Measurements from ENCODE around the gene CCR5AS.
"Not testable (repeated sequence)": the region's sequence is repeated elsewhere in the genome, so short reads cannot be mapped to it uniquely, and the experiment has no call there.

The CCR5AS gene

GRCh38 chr3:46406443-46406787 is 451 bp downstream of the CCR5AS start:
- TF ChIP-seq EZH2 (IDR thresholded peaks at IDR 0.05; ENCODE audit: borderline replicate concordance) (no peak), EZH2phosphoT487 (IDR thresholded peaks at IDR 0.05; ENCODE audit: low read depth, severe bottlenecking, unreplicated experiment) (no peak), CTCF (IDR thresholded peaks at IDR 0.05; ENCODE audit: poor library complexity) (no peak)
- no peaks in the 10 kb centered on the region for H3K79me2 ChIP-seq
- no peak overlapping the region for H3K4me2 ChIP-seq
- no peaks in the 10 kb centered on the region for H3K9me2 ChIP-seq (replicated peaks; ENCODE audit: insufficient read depth)
- WGBS (ENCODE audit: low lambda C conversion rate, missing lambda C conversion rate) = 94% methylated on average over 4 of the region's 4 CpGs
- H3K4me1 ChIP-seq (ENCODE audit: insufficient read depth) = peaks cover 14% of the 10 kb centered on the region
- no peaks in the 10 kb centered on the region for H3K36me3 ChIP-seq (replicated peaks; ENCODE audit: insufficient read depth, low read depth)
- H3K27me3 ChIP-seq = peaks cover 5% of the 10 kb centered on the region
- no peak overlapping the region for H3K4me3 ChIP-seq
- H3K27ac ChIP-seq = peak overlapping the region; percentile 93
- H3K9me3 ChIP-seq (ENCODE audit: low read depth) = no peaks in the 10 kb centered on the region
- DNase-seq (ENCODE audit: low spot score) = no peak
- no peak overlapping the region for H2AFZ ChIP-seq
- H4K20me1 ChIP-seq (ENCODE audit: insufficient read depth, poor library complexity, severe bottlenecking) = no peaks in the 10 kb centered on the region

- Histone ChIP-seq H3K4me2 (peak overlapping the region; percentile 61), H3K36me3 (replicated peaks; ENCODE audit: insufficient read depth, low read depth) (no peaks in the 10 kb centered on the region), H3K9me2 (replicated peaks; ENCODE audit: insufficient read depth) (no peaks in the 10 kb centered on the region), H3K4me3 (no peak overlapping the region), H3K27ac (peak overlapping the region; percentile 93), H3K27me3 (peaks cover 5% of the 10 kb centered on the region), H3K9me3 (ENCODE audit: low read depth) (no peaks in the 10 kb centered on the region), H4K20me1 (ENCODE audit: insufficient read depth, poor library complexity, severe bottlenecking) (no peaks in the 10 kb centered on the region), H3K79me2 (no peaks in the 10 kb centered on the region), H3K4me1 (ENCODE audit: insufficient read depth) (peaks cover 14% of the 10 kb centered on the region), H2AFZ (no peak overlapping the region)
- DNase-seq (ENCODE audit: low spot score) = peak; percentile 71
- TF ChIP-seq EZH2 (IDR thresholded peaks at IDR 0.05; ENCODE audit: borderline replicate concordance) (no peak), CTCF (IDR thresholded peaks at IDR 0.05; ENCODE audit: poor library complexity) (no peak), EZH2phosphoT487 (IDR thresholded peaks at IDR 0.05; ENCODE audit: low read depth, severe bottlenecking, unreplicated experiment) (no peak)
- WGBS (ENCODE audit: low lambda C conversion rate, missing lambda C conversion rate) = 51% methylated on average over 10 of the region's 11 CpGs
Observed at GRCh38 chr3:46405301-46406019, 1.4 kb downstream of the CCR5AS start.

DNA sequence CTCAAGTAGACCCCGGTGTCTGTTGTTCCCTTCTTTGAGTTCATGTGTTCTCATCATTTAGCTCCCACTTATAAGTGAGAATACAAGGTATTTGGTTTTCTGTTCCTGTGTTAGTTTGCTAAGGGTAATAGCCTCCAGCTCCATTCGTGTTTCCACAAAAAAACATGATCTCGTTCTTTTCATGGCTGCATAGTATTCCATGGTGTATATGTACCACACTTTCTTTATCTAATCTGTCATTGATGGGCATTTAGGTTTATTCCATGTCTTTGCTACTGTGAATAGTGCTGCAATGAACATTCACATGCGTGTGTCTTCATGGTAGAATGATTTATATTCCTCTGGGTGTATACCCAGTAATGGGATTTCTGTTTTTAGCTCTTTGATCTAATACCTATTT is 4.0 kb downstream of the CCR5AS start:
- H3K27ac ChIP-seq; H3K9me3 ChIP-seq (ENCODE audit: low read depth); H3K4me3 ChIP-seq; H3K9me2 ChIP-seq (replicated peaks; ENCODE audit: insufficient read depth); DNase-seq (ENCODE audit: low spot score); H3K36me3 ChIP-seq (replicated peaks; ENCODE audit: insufficient read depth, low read depth); H3K4me2 ChIP-seq; H3K79me2 ChIP-seq; H2AFZ ChIP-seq; H4K20me1 ChIP-seq (ENCODE audit: insufficient read depth, poor library complexity, severe bottlenecking): not testable (repeated sequence)
- peaks cover 14% of the 10 kb centered on the region for H3K4me1 ChIP-seq (ENCODE audit: insufficient read depth)
- WGBS (ENCODE audit: low lambda C conversion rate, missing lambda C conversion rate) = 91% methylated on average over 4 of the region's 4 CpGs
- H3K27me3 ChIP-seq = peaks cover 13% of the 10 kb centered on the region

DNA sequence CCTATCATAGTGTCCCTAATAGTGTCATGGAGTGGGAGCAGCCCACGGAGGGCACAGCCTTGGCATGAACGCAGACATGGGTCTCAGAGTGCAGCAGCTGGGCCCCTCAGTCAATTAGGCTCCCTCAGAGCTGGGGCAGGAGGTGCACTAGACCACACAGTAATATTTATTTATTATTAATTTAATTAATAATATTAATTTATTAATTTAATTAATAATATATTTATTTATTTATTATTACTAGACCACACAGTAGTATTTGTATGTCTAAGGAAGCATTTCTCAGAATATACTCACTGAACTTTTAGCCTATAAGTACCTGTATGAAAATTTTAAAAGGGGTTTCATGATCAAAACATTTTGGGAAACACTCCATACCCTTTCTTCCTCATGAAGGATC is 5.3 kb downstream of the CCR5AS start:
- no peak overlapping the region for H3K4me3 ChIP-seq
- DNase-seq (ENCODE audit: low spot score) = no peak
- no peak overlapping the region for H3K27ac ChIP-seq
- H3K9me3 ChIP-seq (ENCODE audit: low read depth) = no peaks in the 10 kb centered on the region
- no peak for TF ChIP-seq EZH2 (IDR thresholded peaks at IDR 0.05; ENCODE audit: borderline replicate concordance)
- no peak for TF ChIP-seq CTCF (IDR thresholded peaks at IDR 0.05; ENCODE audit: poor library complexity)
- no peak for TF ChIP-seq EZH2phosphoT487 (IDR thresholded peaks at IDR 0.05; ENCODE audit: low read depth, severe bottlenecking, unreplicated experiment)
- no peak overlapping the region for H3K4me2 ChIP-seq
- H3K9me2 ChIP-seq (replicated peaks; ENCODE audit: insufficient read depth) = no peaks in the 10 kb centered on the region
- peaks cover 18% of the 10 kb centered on the region for H3K27me3 ChIP-seq
- no peaks in the 10 kb centered on the region for H3K79me2 ChIP-seq
- peaks cover 11% of the 10 kb centered on the region for H3K4me1 ChIP-seq (ENCODE audit: insufficient read depth)
- H3K36me3 ChIP-seq (replicated peaks; ENCODE audit: insufficient read depth, low read depth) = no peaks in the 10 kb centered on the region
- H2AFZ ChIP-seq = no peak overlapping the region
- H4K20me1 ChIP-seq (ENCODE audit: insufficient read depth, poor library complexity, severe bottlenecking) = no peaks in the 10 kb centered on the region
- WGBS (ENCODE audit: low lambda C conversion rate, missing lambda C conversion rate) = 86% methylated on average over 2 of the region's 2 CpGs

All from hepatocyte (in vitro differentiated cells).